Body of pancreas (tissue), 4 donors: ENCODE measurements around the gene UGT2A2.

Experiments used
- CTCF ChIP-seq, 7 experiments: fragments of 450-650 bp in 4 of 7; fragments of 200-600 bp in 3 of 7; sonication (generic) in 3 of 7; IDR thresholded peaks; one replicate each; pipeline ENCODE4 v1.5.1; 2016 to 2019; ENCODE audit warnings: antibody characterized with exemption in 7 of 7
- POLR2A ChIP-seq, 3 donors: fragments of 450-650 bp; IDR thresholded peaks; one replicate each; pipeline ENCODE4 v1.6.1; 2016; ENCODE audit warnings: antibody characterized with exemption in 3 of 3, mild to moderate bottlenecking in 2 of 3

- no peak for TF ChIP-seq CTCF (IDR thresholded peaks at IDR 0.05)
- TF ChIP-seq POLR2A (IDR thresholded peaks at IDR 0.05), result no peak
Observed at GRCh38 chr4:69650872-69651271, 11.4 kb upstream of the UGT2A2 start.
